CD1c-positive myeloid dendritic cell (primary cell): ENCODE data around the gene HNF1A.
A peak's percentile ranks its signal among the peaks of the same experiment; 100 is the strongest.
"Not testable (repeated sequence)": the region's sequence is repeated elsewhere in the genome, so short reads cannot be mapped to it uniquely, and the experiment has no call there.

ENCODE experiments used
- DNase-seq: peaks from one replicate; pipeline ENCODE4 v3.0.0-alpha.2; 2016; ENCODE audit errors: extremely low spot score

Gene HNF1A

GRCh38 chr12:120978296-120979219, at the start of gene HNF1A:
Gene HNF1A, plus strand, starts transcription at chr12:120978543. Its CDS starts 226 bp downstream, at chr12:120978769.
- DNase-seq, result no peak

GRCh38 chr12:120928864-120929652, 49.3 kb upstream of the HNF1A start:
- no peak for DNase-seq

DNA sequence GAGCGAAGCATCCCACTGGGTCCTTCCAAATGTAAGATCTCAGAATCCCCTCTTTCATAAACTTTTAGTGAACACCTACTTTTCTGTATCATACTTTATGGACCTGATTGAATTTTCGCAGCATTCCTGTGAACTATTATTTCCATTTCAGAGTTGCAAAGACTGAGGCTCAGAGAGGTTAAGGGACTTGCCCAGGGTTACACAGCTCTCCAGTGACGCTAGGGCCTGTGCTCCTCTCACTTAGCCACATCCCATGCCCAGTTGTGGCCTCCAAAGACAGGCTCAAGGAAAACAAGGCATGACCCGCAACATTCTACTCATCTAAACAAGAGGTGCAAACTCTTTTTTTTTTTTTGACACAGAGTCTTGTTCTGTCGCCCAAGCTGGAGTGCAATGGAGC, 48.3 kb upstream of the HNF1A start:
- no peak for DNase-seq

DNA sequence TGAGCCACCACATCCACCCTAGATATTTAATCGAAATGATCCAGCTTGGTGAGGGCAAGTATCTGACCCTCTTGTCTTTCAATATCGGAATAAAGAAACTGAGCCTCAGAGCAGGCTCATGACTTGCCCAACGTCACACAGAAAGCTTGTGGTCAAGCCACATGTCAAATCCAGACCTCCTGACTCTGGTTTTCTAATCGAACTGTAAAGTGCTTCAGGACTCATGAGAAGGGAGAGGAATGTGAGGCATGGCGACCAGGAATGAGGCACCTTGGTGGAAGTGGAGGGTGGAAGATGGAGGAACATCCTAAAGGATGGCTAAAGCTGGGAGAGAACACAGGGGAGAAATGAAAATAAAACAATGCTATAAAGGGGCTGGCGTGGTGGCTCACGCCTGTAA, 46.3 kb upstream of the HNF1A start:
- no peak for DNase-seq

DNA sequence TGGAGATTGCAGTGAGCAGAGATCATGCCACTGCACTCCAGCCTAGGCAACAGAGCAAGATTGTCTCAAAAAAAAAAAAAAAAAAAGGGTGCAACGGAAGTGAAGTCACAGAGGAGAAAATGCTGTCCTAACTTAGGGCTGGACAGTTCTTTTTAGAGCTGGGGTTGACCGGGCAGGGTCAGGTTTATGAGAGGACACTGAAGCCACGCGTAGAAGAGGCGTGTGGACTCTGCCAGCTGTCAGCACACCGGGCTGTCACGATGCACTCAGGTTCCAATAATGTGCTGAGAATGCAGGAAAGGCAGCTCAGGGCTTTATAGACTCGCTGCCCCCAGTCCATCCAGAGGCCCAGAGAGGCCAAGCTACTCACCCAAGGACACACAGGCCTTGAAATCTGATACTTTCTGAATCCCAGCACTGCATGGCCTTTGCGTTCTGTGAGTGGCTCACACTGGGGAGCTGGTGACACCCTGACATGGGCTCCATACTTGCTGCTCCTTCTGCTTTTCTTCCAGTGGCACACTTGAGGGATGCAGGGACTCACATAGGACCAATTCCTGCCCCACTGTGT, 45.3 kb upstream of the HNF1A start:
- no peak for DNase-seq

GRCh38 chr12:120933786-120934185, 44.6 kb upstream of the HNF1A start:
- peak; percentile 18 for DNase-seq

GRCh38 chr12:120936197-120936596, 42.1 kb upstream of the HNF1A start:
- DNase-seq, result peak; percentile 77

DNA sequence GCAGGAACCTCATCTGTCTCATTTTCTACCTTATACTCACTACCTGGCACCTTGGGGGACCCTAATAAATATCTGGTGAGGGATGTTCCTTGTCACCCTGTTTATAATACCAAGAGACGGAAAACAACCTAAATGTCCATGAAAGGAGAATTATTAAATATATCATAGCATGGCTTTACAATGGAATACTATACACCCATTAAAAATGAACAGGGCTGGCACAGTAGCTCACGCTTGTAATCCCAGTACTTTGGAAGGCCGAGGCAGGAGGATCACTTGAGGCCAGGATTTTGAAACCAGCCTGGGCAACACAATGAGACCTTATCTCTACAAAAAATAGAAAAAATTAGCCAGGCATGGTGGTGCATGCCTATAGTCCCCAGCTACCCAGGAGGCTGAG, 39.8 kb upstream of the HNF1A start:
- DNase-seq, result no peak

- peak; percentile 88 for DNase-seq
These were observed 38.8 kb upstream of the HNF1A start for GRCh38 chr12:120939523-120939922.

GRCh38 chr12:120940006-120940405, 38.3 kb upstream of the HNF1A start:
- DNase-seq, result peak; percentile 20

DNA sequence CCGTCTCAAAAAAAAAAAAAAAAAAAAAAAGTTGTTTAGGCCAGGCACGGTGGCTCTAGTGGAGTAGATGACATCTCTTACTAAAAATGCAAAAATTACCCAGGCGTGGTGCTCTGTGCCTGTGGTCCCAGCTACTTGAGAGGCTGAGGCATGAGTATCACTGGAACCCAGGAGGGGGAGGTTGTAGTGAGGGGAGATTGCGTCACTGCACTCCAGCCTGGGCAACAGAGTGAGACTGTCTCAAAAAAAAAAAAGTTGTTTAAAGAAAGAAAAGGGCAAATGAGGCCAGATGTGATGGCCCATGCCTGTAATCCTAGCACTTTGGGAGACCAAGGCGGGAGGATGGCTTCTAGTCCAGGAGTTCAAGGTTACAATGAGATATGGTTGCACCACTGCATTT, 37.5 kb upstream of the HNF1A start:
- DNase-seq, result peak; percentile 15

DNA sequence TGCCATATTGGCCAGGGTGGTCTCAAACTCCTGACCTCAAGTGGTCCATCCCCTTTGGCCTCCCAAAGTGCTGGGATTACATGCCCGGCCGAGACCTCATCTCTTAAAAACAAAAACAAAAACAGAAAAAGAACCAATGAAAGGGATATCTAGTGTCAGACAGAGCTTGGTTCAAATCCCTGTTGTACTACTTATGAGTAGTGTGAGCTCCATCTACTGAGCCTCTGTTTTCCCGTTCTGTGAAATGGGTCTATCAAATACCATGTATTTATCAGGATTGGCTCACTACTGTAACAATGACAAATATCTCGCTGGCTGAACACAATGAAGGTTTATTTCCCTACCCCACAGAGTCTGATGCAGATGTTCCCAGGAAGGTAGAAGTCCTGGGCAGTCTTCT, 36.9 kb upstream of the HNF1A start:
- no peak for DNase-seq

GRCh38 chr12:120941846-120942405, 36.4 kb upstream of the HNF1A start:
- DNase-seq, result peak; percentile 38

GRCh38 chr12:120943482-120943881, 34.9 kb upstream of the HNF1A start:
- DNase-seq, result no peak

DNA sequence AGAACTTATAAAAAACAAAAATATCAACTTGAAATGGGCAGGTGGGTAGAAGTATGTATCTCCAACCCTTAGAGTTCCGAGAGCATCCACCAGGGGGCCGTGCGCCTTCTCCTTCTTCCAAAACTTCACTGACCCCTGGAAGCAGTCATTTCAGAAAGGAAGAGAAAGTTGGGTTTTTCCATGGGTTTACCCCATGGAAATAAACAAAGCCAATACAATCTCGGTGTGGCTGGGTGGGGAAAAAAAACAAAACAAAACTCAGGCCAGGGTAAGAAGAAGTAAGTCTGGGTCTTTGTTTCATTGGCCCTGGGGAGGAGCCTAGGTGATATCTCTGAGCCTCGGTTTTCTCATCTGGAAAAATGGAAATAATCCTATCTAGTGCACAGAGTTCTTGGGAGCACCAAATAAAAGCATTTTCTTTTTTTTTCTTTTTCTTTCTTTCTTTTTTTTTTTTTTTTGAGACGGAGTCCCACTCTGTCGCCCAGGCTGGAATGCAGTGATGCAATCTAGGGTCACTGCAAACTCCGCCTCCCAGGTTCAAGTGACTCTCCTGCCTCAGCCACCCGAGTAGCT, 33.6 kb upstream of the HNF1A start:
- peak; percentile 71 for DNase-seq

GRCh38 chr12:120945516-120945915, 32.8 kb upstream of the HNF1A start:
- not testable (repeated sequence) for DNase-seq

DNA sequence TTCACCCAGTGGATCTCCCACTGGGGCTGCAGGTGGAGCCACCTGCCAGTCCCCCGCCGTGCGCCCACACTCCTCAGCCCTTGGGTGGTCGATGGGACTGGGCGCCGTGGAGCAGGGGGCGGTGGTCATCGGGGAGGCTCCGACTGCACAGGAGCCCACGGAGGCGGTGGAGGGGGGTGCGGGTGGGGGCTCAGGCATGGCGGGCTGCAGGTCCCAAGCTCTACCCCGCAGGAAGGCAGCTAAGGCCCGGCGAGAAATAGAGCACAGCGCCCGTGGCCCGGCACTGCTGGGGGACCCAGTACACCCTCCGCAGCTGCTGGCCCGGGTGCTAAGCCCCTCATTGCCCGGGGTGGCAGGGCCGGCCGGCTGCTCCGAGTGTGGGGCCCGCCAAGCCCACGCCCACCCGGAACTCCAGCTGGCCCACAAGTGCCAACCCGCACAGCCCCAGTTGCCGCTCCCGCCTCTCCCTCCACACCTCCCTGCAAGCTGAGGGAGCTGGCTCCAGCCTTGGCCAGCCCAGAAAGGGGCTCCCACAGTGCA, 28.0 kb upstream of the HNF1A start:
- DNase-seq, result not testable (repeated sequence)

GRCh38 chr12:120950807-120951206, 27.5 kb upstream of the HNF1A start:
- no peak for DNase-seq

DNA sequence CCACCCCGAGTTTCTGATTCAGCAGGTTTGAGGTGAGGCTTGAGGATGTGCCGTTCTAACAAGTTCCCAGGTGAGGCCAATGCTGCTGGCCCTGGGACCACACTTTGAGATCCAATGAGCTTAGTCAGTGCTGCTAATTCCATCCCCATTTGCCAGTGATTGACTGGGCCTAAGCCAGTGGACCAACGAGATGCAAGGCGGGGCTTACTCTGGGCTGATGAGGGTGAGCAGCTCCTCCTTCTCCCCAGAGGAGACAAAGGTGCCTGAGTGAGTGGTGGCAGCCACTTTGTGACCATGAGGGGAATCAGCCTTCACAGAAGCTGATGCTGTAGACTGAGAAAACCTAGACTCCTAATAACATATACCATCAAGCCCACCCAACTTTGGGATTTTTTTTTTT, 23.1 kb upstream of the HNF1A start:
- no peak for DNase-seq

GRCh38 chr12:120956579-120957300, 21.6 kb upstream of the HNF1A start:
- DNase-seq, result no peak
